Lower leg skin (tissue), 3 donors: ENCODE results near the gene SCPEP1.

ENCODE experiments used
- CTCF ChIP-seq, 3 donors: fragments of 450-650 bp; IDR thresholded peaks; one replicate each; pipeline ENCODE4 v1.5.1; 2016; ENCODE audit warnings: antibody characterized with exemption in 3 of 3, mild to moderate bottlenecking in 3 of 3, moderate library complexity in 2 of 3
- POLR2A ChIP-seq, 2 donors: fragments of 450-650 bp; IDR thresholded peaks; one replicate each; pipeline ENCODE4 v1.6.1; 2016 to 2017; ENCODE audit warnings: antibody characterized with exemption in 2 of 2, mild to moderate bottlenecking in 1 of 2, moderate library complexity in 1 of 2

DNA sequence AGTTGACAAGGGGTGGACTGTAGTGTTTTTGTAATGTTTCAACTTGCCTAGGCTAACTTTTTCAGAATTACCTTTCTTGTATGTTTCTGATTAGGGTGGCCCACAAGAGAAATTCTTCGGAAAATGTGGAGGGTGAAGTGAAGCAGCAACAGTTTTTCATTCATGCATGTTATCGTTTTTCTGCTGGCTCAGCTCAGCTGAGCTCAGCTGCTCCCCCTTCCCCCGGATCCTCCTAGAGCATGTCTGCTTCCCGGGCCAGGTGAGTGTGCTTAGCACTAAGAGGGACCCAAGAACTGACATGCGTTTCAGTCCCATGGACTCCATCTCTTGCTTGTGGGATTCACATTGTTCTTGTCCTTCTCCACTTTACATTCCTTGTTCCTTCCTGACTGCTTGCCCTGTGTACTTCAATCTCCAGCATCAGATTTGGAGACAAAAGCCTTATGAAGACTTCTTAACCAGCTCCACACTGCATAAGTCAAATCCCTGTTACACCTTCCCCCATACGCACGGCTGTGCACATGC, 33.6 kb downstream of the SCPEP1 start:
- TF ChIP-seq CTCF (IDR thresholded peaks at IDR 0.05) (no peak), POLR2A (IDR thresholded peaks at IDR 0.05) (no peak)
